Naive thymus-derived CD4-positive, alpha-beta T cell (primary cell): ENCODE measurements around the gene FAT1. TPM values are rescaled to one million over a fixed set of nuclear protein-coding genes. Genes with fewer than 3 reads are reported as not detected.

Experiments used
- ATAC-seq: fragments of 150-1000 bp; cut with Tn5 transposase; 2 replicates; pipeline ENCODE4 v1.10.0; 2021; ENCODE audit warnings: mild to moderate bottlenecking, moderate library complexity
- CTCF ChIA-PET: fragments of 350-600 bp; sonication (Branson Sonifier 250); formaldehyde crosslinking; loops from one replicate; lab custom pipeline; 2021; ENCODE audit warnings: antibody characterized with exemption; lab: Charles Lee
- POLR2A ChIA-PET: fragments of 350-600 bp; sonication (Branson Sonifier 250); formaldehyde crosslinking; loops from one replicate; lab custom pipeline; 2021; ENCODE audit warnings: antibody characterized with exemption, inconsistent platforms; lab: Charles Lee
- DNase-seq, 9 donors: peaks; one replicate each; pipeline versions ENCODE4 v3.0.0 to v3.0.0-alpha.2; 2020 to 2022; ENCODE audit warnings: mixed read lengths in 1 of 9
- H3K27ac ChIP-seq: one replicate; pipeline ENCODE4 v1.7.0; 2013; ENCODE audit warnings: mild to moderate bottlenecking, low read depth, low read length, moderate library complexity
- H3K27me3 ChIP-seq, 2 donors: one replicate each; pipeline ENCODE4 v1.7.0; 2013; ENCODE audit warnings: low read length in 2 of 2, mild to moderate bottlenecking in 2 of 2, moderate library complexity in 2 of 2; ENCODE audit not compliant: control insufficient read depth in 2 of 2, insufficient read depth in 2 of 2
- H3K36me3 ChIP-seq, 3 experiments: 1 replicate in 2 of 3; 2 replicates in 1 of 3; pipeline ENCODE4 v1.7.0; 2013; ENCODE audit warnings: low read length in 3 of 3, mild to moderate bottlenecking in 3 of 3, moderate library complexity in 1 of 3; ENCODE audit not compliant: insufficient read depth in 3 of 3, control insufficient read depth in 2 of 3
- H3K4me1 ChIP-seq, 2 donors: one replicate each; pipeline ENCODE4 v1.7.0; 2013; ENCODE audit warnings: low read length in 2 of 2, mild to moderate bottlenecking in 2 of 2, moderate library complexity in 1 of 2; ENCODE audit not compliant: control insufficient read depth in 2 of 2, insufficient read depth in 2 of 2
- H3K4me3 ChIP-seq: 2 replicates; pipeline ENCODE4 v1.7.0; 2013; ENCODE audit warnings: mild to moderate bottlenecking, low read length
- H3K9me3 ChIP-seq, 3 experiments: 1 replicate in 2 of 3; 2 replicates in 1 of 3; pipeline ENCODE4 v1.7.0; 2013; ENCODE audit warnings: low read length in 3 of 3; ENCODE audit not compliant: control insufficient read depth in 2 of 3
- H3K27ac Mint-ChIP-seq, 9 donors: one replicate each; pipeline ENCODE4 v1.8.0; 2020 to 2022; ENCODE audit warnings: mixed read lengths in 9 of 9, mild to moderate bottlenecking in 8 of 9, moderate library complexity in 5 of 9, inconsistent platforms in 2 of 9
- H3K27me3 Mint-ChIP-seq, 5 donors: one replicate each; pipeline ENCODE4 v1.8.0; 2021 to 2022; ENCODE audit warnings: mixed read lengths in 5 of 5, mild to moderate bottlenecking in 1 of 5
- H3K36me3 Mint-ChIP-seq, 5 donors: one replicate each; pipeline ENCODE4 v1.8.0; 2020 to 2022; ENCODE audit warnings: mixed read lengths in 5 of 5, mild to moderate bottlenecking in 3 of 5, inconsistent platforms in 1 of 5
- H3K4me1 Mint-ChIP-seq, 7 donors: one replicate each; pipeline ENCODE4 v1.8.0; 2020 to 2022; ENCODE audit warnings: mixed read lengths in 7 of 7, mild to moderate bottlenecking in 3 of 7, inconsistent platforms in 1 of 7
- H3K4me3 Mint-ChIP-seq, 10 donors: one replicate each; pipeline ENCODE4 v1.8.0; 2020 to 2022; ENCODE audit warnings: mild to moderate bottlenecking in 10 of 10, mixed read lengths in 10 of 10, moderate library complexity in 6 of 10, inconsistent platforms in 2 of 10
- H3K9me3 Mint-ChIP-seq, 11 donors: one replicate each; pipeline ENCODE4 v1.8.0; 2020 to 2022; ENCODE audit warnings: mixed read lengths in 11 of 11, mild to moderate bottlenecking in 4 of 11, inconsistent platforms in 1 of 11, moderate library complexity in 1 of 11
- intact Hi-C, 2 donors: fragments of 100-400 bp; cut with micrococcal nuclease; formaldehyde crosslinking; loops; one replicate each; pipeline ENCODE4 v1.15.1; 2023
- polyA plus RNA-seq, 2 donors: library from polyadenylated mRNA; unstranded; fragments of 300-500 nt; fragmentation: Illumina TruSeq; gene quantifications; one replicate each; pipeline ENCODE4 v1.2.3, GENCODE V29; 2021
- total RNA-seq, 6 experiments: library from RNA in 5 of 6; stranded (reverse) in 5 of 6; gene quantifications; 1 replicate in 5 of 6; 2 replicates in 1 of 6; pipeline ENCODE4 v1.2.3 and lab custom pipeline; 2021 to 2026

The FAT1 gene
- total and polyA plus RNA-seq, 7 experiments from 2014 or later: 0.05 TPM; not detected in 6

DNA sequence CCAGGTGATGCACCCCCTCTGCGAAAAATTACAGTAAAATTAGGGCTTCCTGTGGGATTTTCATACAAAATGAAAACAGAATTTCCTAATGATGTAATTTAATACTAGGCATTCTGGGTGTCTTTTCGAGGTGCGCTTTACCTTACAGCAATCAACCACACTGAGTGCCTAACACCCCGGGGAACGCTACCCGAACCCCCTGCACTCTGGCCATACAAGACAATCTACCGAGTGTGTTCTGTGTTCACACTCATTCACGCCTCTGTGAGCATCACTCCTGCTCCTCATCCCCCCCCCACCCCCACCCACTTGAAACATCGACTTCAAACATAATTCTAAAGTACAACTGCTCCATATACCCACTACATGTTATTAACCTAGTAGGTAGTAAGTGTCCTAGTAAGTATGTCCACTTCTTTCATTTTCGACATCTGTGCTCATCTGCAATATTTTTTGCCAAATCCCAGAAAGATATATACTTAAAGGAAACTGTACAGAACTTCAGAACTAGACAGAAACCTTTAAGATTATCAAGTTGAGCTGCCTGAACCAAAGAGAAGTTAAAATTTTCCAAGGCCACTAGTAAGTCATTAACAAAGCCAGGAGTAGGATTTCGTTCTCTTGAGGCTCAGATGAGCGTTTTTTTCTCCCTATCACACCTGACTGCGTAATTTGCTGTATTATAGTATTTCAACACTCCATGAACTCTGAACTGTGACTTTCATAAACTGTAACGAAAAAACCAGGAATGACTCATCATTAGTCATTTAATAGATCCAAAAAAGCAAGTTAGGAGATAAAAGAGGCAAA lies 80.0 kb downstream of the FAT1 start:
- H3K27me3 Mint-ChIP-seq: peaks cover 0 to 12% (median 0%) of the 10 kb centered on the region in 5 donors
- no peaks in the 10 kb centered on the region for H3K36me3 Mint-ChIP-seq
- intact Hi-C loops: no loop called here

DNA sequence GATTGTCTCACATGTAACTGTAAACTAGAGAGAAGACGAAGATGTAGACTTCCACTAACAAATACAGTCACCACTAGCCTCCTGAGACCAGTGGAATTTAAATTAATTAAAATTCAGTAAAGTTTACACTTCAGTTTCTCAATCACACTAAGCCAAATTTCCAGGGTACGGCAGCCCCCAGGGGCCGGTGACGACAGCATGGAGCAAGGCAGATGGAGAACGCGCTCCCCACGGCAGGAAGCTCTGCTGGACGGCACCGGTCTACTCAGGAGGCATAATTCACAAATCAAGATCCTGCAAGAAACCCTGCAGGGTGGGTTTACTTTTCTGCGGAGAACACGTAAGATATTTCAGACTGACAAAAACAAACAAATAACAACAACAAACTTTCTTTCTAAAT lies 80.7 kb downstream of the FAT1 start:
- no peak overlapping the region for H3K27ac Mint-ChIP-seq
- H3K4me1 Mint-ChIP-seq: no peaks in the 10 kb centered on the region
- H3K4me1 ChIP-seq: no peaks in the 10 kb centered on the region
- no peaks in the 10 kb centered on the region for H3K36me3 Mint-ChIP-seq
- ATAC-seq (no peak), DNase-seq (no peak)
- H3K9me3 ChIP-seq: no peaks in the 10 kb centered on the region
- no peak overlapping the region for H3K27ac ChIP-seq
- POLR2A ChIA-PET: no interaction called here
- H3K9me3 Mint-ChIP-seq: peaks cover 0 to 7% (median 2%) of the 10 kb centered on the region in 11 donors
- intact Hi-C loops: no loop called here
- H3K36me3 ChIP-seq: no peaks in the 10 kb centered on the region
- no peak overlapping the region for H3K4me3 Mint-ChIP-seq
- CTCF ChIA-PET: no interaction called here
- H3K27me3 ChIP-seq: no peaks in the 10 kb centered on the region
- H3K4me3 ChIP-seq: no peak overlapping the region
- H3K27me3 Mint-ChIP-seq: peaks cover 0 to 12% (median 0%) of the 10 kb centered on the region in 5 donors

More for the DNA sequence above, 80.0 kb downstream of the FAT1 start:
- Histone ChIP-seq H3K4me1 (no peaks in the 10 kb centered on the region), H3K27me3 (no peaks in the 10 kb centered on the region), H3K4me3 (no peak overlapping the region), H3K9me3 (no peaks in the 10 kb centered on the region), H3K27ac (no peak overlapping the region), H3K36me3 (no peaks in the 10 kb centered on the region)
- CTCF ChIA-PET: no interaction called here
- ATAC-seq (no peak), DNase-seq (no peak)
- Mint-ChIP-seq H3K9me3 (peaks cover 0 to 7% (median 2%) of the 10 kb centered on the region in 11 donors), H3K4me3 (no peak overlapping the region), H3K27ac (no peak overlapping the region), H3K4me1 (no peaks in the 10 kb centered on the region)
- POLR2A ChIA-PET: no interaction called here

DNA sequence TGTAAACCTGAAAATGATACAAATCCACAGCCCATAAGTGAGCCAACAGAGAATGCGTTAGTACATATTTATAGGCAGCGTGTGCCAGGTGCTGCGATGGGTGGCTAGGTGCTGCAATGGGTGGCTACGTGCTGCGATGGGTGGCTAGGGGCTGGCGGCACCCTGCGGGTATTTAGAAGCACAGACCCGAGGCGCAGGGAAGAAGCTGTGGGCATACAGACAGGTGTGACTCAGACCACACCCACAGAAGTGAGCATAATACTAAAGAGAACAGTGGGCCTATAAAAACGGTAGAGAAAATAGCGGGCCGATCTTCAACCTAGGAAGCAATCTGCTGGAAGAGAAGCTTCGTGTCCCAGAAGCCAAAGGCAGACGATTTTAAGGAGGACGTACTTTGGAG lies 81.1 kb downstream of the FAT1 start:
- no peak overlapping the region for H3K4me3 Mint-ChIP-seq
- no peak overlapping the region for H3K27ac ChIP-seq
- no peak for ATAC-seq
- no peaks in the 10 kb centered on the region for H3K27me3 ChIP-seq
- H3K9me3 Mint-ChIP-seq: peaks cover 0 to 7% (median 1%) of the 10 kb centered on the region in 11 donors
- POLR2A ChIA-PET: no interaction called here
- no peaks in the 10 kb centered on the region for H3K36me3 ChIP-seq
- H3K27ac Mint-ChIP-seq: no peak overlapping the region
- H3K36me3 Mint-ChIP-seq: no peaks in the 10 kb centered on the region
- CTCF ChIA-PET: no interaction called here
- no peaks in the 10 kb centered on the region for H3K4me1 ChIP-seq
- H3K27me3 Mint-ChIP-seq: peaks cover 0 to 12% (median 0%) of the 10 kb centered on the region in 5 donors
- no peaks in the 10 kb centered on the region for H3K4me1 Mint-ChIP-seq
- H3K4me3 ChIP-seq: no peak overlapping the region
- no peaks in the 10 kb centered on the region for H3K9me3 ChIP-seq
- intact Hi-C loops: no loop called here
- no peak for DNase-seq

DNA sequence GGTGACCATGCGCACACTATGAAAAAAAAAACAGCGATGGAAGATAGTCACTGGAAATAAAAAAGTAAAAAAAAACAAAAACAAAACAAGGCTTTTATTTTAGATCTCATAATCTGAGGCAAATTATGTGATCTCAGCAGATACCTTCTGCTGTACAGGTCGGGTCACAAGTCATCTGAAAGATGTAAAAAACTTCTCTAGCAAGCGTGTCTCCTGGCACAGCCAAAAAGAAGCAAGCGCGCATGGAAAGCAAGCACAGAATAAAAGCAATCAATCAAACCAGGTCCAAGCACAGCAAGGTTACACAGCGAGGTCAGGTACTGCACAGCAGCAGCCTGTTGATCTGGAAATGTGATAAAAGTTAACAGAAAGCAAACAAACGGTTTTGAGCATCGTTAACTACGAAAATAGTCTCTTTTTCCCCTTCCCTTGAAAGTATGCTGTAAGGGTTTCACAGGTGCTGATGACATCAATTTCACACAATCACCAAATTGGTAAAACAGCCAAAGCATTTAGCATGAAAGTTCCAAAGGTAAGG lies 89.0 kb downstream of the FAT1 start:
- ChIA-PET POLR2A (no interaction called here), CTCF (no interaction called here)
- intact Hi-C loops: no loop called here
- Mint-ChIP-seq H3K9me3 (peaks cover 3 to 8% (median 5%) of the 10 kb centered on the region in 11 donors), H3K27ac (no peak overlapping the region), H3K4me1 (no peaks in the 10 kb centered on the region), H3K4me3 (no peak overlapping the region), H3K27me3 (no peaks in the 10 kb centered on the region), H3K36me3 (no peaks in the 10 kb centered on the region)
- no peaks in the 10 kb centered on the region for H3K36me3 ChIP-seq
- ATAC-seq (no peak), DNase-seq (no peak)
- H3K27ac ChIP-seq: no peak overlapping the region
- no peaks in the 10 kb centered on the region for H3K9me3 ChIP-seq
- no peak overlapping the region for H3K4me3 ChIP-seq
- no peaks in the 10 kb centered on the region for H3K27me3 ChIP-seq
- no peaks in the 10 kb centered on the region for H3K4me1 ChIP-seq

DNA sequence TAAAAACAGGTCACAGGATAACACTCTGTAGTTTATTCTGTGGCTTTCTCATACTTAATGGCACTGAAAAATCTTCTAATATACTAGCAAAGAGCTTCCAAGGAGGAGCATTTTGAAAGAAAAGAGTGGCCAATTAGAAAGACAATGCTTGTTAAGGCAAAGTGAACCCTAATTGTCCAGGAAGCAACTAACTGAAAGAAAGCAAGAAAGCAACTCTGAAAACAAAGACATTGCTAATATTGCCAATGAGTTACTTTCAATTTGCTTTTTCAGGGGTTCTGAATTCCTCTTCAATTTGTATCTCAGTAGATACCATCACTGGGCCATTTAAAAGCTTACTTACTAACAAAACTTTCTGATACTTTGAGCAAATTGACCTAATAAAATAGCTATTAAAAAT lies 89.8 kb downstream of the FAT1 start:
- POLR2A ChIA-PET: no interaction called here
- no peaks in the 10 kb centered on the region for H3K36me3 ChIP-seq
- Mint-ChIP-seq H3K4me3 (no peak overlapping the region), H3K4me1 (no peaks in the 10 kb centered on the region), H3K27ac (no peak overlapping the region), H3K36me3 (no peaks in the 10 kb centered on the region), H3K27me3 (no peaks in the 10 kb centered on the region), H3K9me3 (peaks cover 3 to 8% (median 5%) of the 10 kb centered on the region in 11 donors)
- no peaks in the 10 kb centered on the region for H3K27me3 ChIP-seq
- H3K9me3 ChIP-seq: no peaks in the 10 kb centered on the region
- CTCF ChIA-PET: no interaction called here
- DNase-seq: no peak
- no peak overlapping the region for H3K27ac ChIP-seq
- intact Hi-C loops: no loop called here
- H3K4me3 ChIP-seq: no peak overlapping the region
- no peaks in the 10 kb centered on the region for H3K4me1 ChIP-seq
- no peak for ATAC-seq

DNA sequence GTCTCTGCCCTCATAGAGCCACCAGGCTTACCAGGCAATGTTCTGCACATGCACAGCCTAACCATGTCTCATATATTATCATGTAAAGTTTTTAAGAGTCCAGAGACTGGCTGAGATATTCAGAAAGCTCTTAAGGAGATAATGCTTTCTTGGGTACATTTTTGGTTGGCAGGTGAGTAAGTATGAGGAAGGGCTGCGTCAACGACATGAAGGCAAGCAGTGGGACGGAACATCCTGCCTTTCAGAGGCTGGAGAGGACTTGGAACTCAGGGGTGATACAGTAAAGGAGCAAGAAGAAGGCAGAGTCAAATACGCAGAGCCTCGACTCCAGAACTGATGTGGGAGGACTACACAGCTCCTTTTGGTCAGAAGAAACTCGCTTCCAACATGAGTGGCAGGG lies 93.5 kb downstream of the FAT1 start:
- no peaks in the 10 kb centered on the region for H3K36me3 ChIP-seq
- CTCF ChIA-PET: no interaction called here
- H3K9me3 Mint-ChIP-seq: peaks cover 3 to 14% (median 5%) of the 10 kb centered on the region in 11 donors
- no peak overlapping the region for H3K27ac Mint-ChIP-seq
- intact Hi-C loops: no loop called here
- no peak for ATAC-seq
- H3K27me3 Mint-ChIP-seq: no peaks in the 10 kb centered on the region
- no peaks in the 10 kb centered on the region for H3K36me3 Mint-ChIP-seq
- no peak for DNase-seq
- no peak overlapping the region for H3K4me3 ChIP-seq
- H3K27ac ChIP-seq: no peak overlapping the region
- no peaks in the 10 kb centered on the region for H3K9me3 ChIP-seq
- H3K4me1 ChIP-seq: no peaks in the 10 kb centered on the region
- H3K27me3 ChIP-seq: no peaks in the 10 kb centered on the region
- H3K4me1 Mint-ChIP-seq: peaks cover 0 to 6% (median 0%) of the 10 kb centered on the region in 7 donors
- H3K4me3 Mint-ChIP-seq: no peak overlapping the region
- POLR2A ChIA-PET: no interaction called here
